ENCODE data around the gene GOLIM4. TPM values are rescaled to one million over a fixed set of nuclear protein-coding genes. Genes with fewer than 3 reads are reported as not detected.
"Not testable (repeated sequence)": the region's sequence is repeated elsewhere in the genome, so short reads cannot be mapped to it uniquely, and the experiment has no call there.

GOLIM4 gene
- total and polyA plus RNA-seq, 8 donors, result 5.6 to 17.6 (median 9.1) TPM

DNA sequence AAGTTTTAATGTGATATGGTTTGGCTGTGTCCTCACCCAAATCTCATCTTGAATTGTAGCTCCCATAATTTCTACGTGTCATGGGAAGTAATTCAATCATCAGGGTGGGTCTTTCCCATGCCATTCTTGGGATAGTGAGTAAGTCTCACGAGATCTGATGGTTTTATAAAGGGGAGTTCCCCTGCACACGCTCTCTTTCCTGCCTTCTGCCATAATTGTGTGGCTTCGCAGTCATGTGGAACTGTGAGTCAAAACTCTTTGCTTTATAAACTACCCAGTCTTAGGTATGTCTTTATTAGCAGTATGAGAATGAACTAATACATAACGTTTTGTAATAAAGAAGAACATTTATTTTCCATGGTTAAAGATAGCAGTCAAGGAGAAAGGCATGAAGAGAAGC lies 39.2 kb upstream of the GOLIM4 start:
- no peaks in the 10 kb centered on the region for H3K9me3 ChIP-seq
- no peak for ATAC-seq
- 61% methylated on average over 5 of the region's 5 CpGs for WGBS, 2 donors
- DNase-seq, result no peak
- H3K27ac ChIP-seq, result no peak overlapping the region
- H3K4me1 ChIP-seq, result no peaks in the 10 kb centered on the region
- TF ChIP-seq, protein P1, sequence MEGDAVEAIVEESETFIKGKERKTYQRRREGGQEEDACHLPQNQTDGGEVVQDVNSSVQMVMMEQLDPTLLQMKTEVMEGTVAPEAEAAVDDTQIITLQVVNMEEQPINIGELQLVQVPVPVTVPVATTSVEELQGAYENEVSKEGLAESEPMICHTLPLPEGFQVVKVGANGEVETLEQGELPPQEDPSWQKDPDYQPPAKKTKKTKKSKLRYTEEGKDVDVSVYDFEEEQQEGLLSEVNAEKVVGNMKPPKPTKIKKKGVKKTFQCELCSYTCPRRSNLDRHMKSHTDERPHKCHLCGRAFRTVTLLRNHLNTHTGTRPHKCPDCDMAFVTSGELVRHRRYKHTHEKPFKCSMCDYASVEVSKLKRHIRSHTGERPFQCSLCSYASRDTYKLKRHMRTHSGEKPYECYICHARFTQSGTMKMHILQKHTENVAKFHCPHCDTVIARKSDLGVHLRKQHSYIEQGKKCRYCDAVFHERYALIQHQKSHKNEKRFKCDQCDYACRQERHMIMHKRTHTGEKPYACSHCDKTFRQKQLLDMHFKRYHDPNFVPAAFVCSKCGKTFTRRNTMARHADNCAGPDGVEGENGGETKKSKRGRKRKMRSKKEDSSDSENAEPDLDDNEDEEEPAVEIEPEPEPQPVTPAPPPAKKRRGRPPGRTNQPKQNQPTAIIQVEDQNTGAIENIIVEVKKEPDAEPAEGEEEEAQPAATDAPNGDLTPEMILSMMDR (IDR thresholded peaks at IDR 0.05), result no peak
- intact Hi-C loops (cut with DNase I), result no loop called here
- no peaks in the 10 kb centered on the region for H3K36me3 ChIP-seq
- H3K4me3 ChIP-seq, result no peak overlapping the region
- FAIRE-seq, result no peak
- H3K27me3 ChIP-seq, result no peaks in the 10 kb centered on the region

- DNase-seq; H3K27ac ChIP-seq; H3K36me3 ChIP-seq; ATAC-seq; H3K27me3 ChIP-seq; intact Hi-C loops (cut with DNase I); H3K4me3 ChIP-seq; H3K9me3 ChIP-seq; FAIRE-seq; H3K4me1 ChIP-seq: not testable (repeated sequence)
- WGBS, 2 donors, result 88 to 89% methylated on average over 3 of the region's 3 CpGs
These were observed 34.5 kb upstream of the GOLIM4 start for GRCh38 chr3:168130250-168130649.

DNA sequence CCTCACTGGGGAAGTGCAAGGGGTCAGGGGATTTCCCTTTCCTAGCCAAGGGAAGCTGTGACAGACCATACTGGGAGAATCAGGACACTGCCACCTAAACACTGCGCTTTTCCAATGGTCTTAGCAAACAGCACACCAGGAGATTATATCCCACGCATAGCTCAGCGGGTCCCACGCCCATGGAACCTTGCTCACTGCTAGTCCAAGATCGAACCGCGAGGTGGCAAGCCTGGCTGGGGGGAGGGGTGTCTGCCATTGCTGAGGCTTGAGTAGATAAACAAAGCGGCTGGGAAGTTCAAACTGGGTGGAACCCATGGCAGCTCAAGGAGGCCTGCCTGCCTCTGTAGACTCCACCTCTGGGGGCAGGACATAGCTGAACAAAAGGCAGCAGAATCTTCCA lies 32.7 kb upstream of the GOLIM4 start:
- FAIRE-seq; H3K27ac ChIP-seq; H3K4me1 ChIP-seq; H3K27me3 ChIP-seq; intact Hi-C loops (cut with DNase I); H3K36me3 ChIP-seq; ATAC-seq; H3K9me3 ChIP-seq; H3K4me3 ChIP-seq: not testable (repeated sequence)
- DNase-seq, result peak in 1 of 6 donors; percentile 37
- 89 to 91% methylated on average over 8 of the region's 8 CpGs for WGBS, 2 donors

DNA sequence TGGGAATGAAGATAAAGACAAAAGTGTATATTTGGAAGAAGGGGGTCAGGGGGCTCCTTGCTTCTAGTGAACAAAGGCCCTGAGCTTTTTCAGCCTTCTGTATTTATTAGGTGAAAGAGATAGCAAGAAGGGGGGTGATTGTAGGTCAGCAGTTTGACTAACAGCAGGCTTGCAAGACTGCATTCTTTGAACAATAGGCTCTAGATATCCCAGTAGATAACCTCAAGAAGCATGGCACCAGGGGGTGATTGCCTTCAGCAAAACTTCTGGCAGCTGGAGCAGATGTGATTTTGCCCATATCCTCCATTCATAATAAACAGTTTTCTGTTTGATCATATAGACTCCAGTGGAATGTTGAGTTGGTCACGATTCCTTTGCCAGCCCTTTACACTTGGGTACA lies 31.7 kb upstream of the GOLIM4 start:
- TF ChIP-seq, protein P1 (IDR thresholded peaks at IDR 0.05), result no peak
- 86 to 93% methylated on average over 1 of the region's 1 CpG for WGBS, 2 donors
- Histone ChIP-seq H3K27me3 (no peaks in the 10 kb centered on the region), H3K4me1 (peaks cover 0 to 10% (median 0%) of the 10 kb centered on the region in 3 donors), H3K27ac (no peak overlapping the region), H3K4me3 (no peak overlapping the region), H3K9me3 (no peaks in the 10 kb centered on the region), H3K36me3 (no peaks in the 10 kb centered on the region)
- DNase-seq (no peak), ATAC-seq (no peak), FAIRE-seq (no peak)
- intact Hi-C loops (cut with DNase I), result no loop called here

GRCh38 chr3:168124791-168125190 lies 29.1 kb upstream of the GOLIM4 start:
- FAIRE-seq (no peak), DNase-seq (no peak), ATAC-seq (no peak)
- intact Hi-C loops (cut with DNase I), result no loop called here
- TF ChIP-seq, protein P1 (IDR thresholded peaks at IDR 0.05), result no peak
- Histone ChIP-seq H3K27me3 (no peaks in the 10 kb centered on the region), H3K9me3 (no peaks in the 10 kb centered on the region), H3K36me3 (no peaks in the 10 kb centered on the region), H3K4me3 (no peak overlapping the region), H3K4me1 (peaks cover 0 to 10% (median 0%) of the 10 kb centered on the region in 3 donors), H3K27ac (no peak overlapping the region)
- 93 to 96% methylated on average over 7 of the region's 7 CpGs for WGBS, 2 donors

DNA sequence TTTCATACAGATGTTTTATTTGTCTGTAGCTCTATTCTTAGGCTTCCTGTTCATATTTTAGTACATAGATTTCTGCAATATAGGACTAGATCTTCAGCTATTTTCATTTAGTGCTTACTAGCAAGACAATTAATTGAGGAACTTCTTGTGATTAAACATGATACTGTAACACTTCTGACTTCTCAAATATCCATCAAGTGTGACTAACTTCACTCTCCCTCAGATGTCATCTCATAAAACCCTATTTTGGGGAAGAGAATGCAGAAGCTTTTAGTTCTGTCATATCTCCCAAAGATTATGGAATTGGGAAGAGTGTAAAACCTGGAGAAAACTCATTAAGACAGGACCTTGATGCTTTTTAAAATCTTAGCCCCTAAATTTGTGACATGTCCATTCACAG lies 28.6 kb upstream of the GOLIM4 start:
- H3K27ac ChIP-seq, result no peak overlapping the region
- intact Hi-C loops (cut with DNase I), result no loop called here
- TF ChIP-seq, protein P1 (IDR thresholded peaks at IDR 0.05), result no peak

More for the DNA sequence above, 28.6 kb upstream of the GOLIM4 start:
- no peaks in the 10 kb centered on the region for H3K9me3 ChIP-seq
- no peaks in the 10 kb centered on the region for H3K36me3 ChIP-seq
- FAIRE-seq, result no peak
- no peak for DNase-seq
- no peak for ATAC-seq
- no peaks in the 10 kb centered on the region for H3K27me3 ChIP-seq
- peaks cover 0 to 10% (median 0%) of the 10 kb centered on the region in 3 donors for H3K4me1 ChIP-seq
- H3K4me3 ChIP-seq, result no peak overlapping the region

All from pancreas (tissue), 10 donors.